ENCODE measurements around the gene CLEC11A. TPM values are rescaled to one million over a fixed set of nuclear protein-coding genes. Genes with fewer than 3 reads are reported as not detected.

CLEC11A gene
- polyA plus RNA-seq, 4 donors = 22.8 to 39.3 (median 25.6) TPM

GRCh38 chr19:50703915-50704796 is 19.0 kb upstream of the CLEC11A start:
- DNase-seq (ENCODE audit: low read depth in 4 of 4, low spot score in 3 of 4) = no peak

- no peak for DNase-seq (ENCODE audit: low read depth in 4 of 4, low spot score in 3 of 4)
Observed at GRCh38 chr19:50705422-50706019, 17.6 kb upstream of the CLEC11A start.

DNA sequence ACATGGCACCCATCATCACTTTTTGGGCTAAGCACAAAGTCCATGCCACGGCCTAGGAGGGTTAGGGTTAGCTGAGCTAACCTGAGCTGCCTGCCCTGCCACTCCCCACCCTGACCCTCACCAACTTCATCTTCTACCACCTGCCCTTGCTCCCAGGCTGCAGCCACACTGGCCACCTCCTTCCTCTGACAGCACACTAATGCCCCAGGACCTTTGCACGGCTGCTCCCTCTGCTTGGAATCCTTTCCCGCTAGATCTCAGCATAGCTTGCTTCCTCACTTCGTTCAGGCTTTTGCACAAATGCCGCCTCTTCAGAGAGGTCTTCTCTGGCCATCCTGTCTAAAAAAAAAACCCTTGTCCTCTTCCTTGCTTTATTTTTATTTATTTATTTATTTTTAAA is 16.8 kb upstream of the CLEC11A start:
- DNase-seq (ENCODE audit: low read depth in 4 of 4, low spot score in 3 of 4) = no peak

- no peak for DNase-seq (ENCODE audit: low read depth in 4 of 4, low spot score in 3 of 4)
Observed at GRCh38 chr19:50708179-50708879, 14.8 kb upstream of the CLEC11A start.

DNA sequence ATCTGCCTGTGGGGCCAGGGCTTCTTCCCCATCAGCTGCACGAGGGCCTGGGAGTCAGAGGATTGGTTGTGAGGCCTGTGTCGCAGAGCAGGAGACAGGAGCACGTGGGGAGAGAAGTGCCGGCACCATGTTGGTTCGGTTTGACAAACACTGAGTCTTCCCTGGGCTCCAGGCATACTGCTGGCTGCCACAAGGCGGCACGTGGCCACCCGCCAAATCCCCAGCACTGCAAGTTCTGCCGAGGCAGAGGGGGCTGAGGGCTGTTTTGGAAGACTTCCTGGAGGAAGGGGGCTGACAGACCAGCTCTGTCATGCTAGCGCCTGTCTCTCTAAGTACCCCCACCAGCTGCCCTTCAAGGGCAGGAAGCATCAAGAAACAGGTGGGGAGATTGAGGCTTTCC is 13.1 kb upstream of the CLEC11A start:
- DNase-seq (ENCODE audit: low read depth in 4 of 4, low spot score in 3 of 4) = no peak

- no peak for DNase-seq (ENCODE audit: low read depth in 4 of 4, low spot score in 3 of 4)
Observed at GRCh38 chr19:50710612-50711011, 12.6 kb upstream of the CLEC11A start.

DNA sequence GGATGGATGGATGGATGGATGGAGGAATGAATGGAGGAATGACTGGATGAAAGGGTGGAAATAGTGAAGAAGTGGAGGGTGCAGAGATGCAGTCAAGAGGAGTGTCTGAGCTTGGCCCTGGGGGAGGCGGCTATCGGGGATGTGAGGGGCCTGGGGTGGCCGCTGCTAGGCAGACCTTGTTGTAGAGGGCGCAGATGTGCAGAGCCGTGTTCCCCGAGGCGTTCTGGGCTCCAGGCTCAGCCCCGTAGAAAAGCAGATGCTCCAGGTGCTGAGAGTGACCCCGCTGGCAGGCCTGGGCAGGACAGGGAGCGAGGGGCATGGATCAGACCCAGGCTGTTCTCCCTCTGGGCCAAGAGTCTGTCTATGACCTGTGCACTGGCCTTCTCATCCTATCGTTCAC is 12.0 kb upstream of the CLEC11A start:
- DNase-seq (ENCODE audit: low read depth in 4 of 4, low spot score in 3 of 4) = no peak

DNA sequence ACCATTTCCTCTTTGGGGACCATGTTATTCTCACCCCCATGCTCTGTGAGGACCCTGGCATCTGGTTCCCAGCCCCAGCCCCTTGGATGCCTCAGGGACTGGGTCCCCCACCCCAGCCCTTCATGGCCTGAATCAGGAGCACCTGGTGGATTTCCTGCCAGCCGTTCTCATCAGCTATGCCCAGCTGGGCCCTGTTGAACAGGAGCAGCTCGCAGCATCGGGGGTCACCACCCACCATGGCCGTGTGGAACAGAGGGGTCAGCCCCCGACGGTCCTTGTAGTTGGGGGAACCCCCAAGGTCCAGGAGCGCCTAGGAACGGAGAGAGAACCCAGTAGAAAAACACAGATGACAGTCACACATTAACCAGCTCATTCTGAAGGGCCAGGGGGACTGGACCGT is 11.4 kb upstream of the CLEC11A start:
- DNase-seq (ENCODE audit: low read depth in 4 of 4, low spot score in 3 of 4) = no peak

DNA sequence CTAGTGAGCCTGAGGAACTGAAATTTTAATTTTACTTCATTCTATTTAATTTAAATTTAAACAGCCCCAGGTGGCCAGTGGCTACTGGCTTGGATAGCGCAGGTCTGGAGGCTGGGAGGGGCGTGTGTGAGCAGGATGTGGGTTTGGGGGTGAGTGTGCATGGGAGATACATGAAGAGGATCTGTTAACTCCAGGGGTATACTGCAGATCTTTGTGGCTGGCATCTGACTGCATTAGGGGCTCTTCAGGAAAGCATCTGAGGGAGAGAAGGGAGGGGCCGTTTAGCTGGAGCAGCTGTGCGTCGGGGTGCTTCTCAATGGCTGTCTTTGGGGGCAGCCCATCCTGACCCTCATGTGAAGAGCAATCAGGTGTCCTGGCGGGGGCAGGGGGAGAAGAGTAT is 10.3 kb upstream of the CLEC11A start:
- DNase-seq (ENCODE audit: low read depth in 4 of 4, low spot score in 3 of 4) = no peak

GRCh38 chr19:50713556-50714236 is 9.5 kb upstream of the CLEC11A start:
- DNase-seq (ENCODE audit: low read depth in 4 of 4, low spot score in 3 of 4) = no peak

DNA sequence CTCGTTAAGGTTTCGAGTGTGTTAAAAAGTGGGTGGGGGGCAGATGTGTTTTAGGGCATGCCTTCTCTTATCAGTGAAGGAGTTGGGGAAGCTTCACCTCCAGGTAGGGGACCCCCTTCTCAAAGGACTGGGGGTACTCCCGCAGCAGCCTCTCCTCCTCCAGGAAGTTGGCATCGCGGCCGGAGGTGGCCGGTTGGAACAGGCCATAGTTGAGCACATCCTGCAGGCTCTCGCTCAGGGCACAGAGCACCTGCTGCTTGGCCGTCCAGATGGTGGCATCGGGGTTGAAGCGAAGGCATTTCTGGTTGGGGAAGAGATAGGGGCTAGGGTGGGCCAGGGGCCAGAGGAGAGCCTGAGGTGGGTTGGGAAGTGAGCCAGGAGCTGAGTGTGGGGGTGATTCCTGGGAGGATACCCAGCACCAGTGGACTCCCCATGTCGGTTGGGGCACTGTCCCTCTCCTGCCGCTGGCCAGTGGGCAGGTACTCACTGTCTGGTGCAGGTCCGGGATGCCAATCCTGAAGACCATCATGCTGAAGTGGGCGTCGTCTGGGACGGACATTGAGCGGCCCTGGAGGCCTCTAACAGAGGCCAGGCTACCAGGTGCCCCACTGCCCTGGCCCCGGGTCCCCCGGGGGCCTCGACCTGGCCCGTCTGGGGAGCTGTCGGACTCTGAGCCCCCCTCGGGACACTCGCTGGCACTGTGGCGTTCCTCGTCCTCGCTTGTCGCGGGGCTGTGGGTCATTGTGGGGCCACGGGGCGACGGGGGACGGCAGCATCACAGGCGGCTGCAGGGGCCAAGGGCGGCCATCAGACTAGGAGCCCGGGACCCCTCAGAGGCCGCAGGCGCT is 6.8 kb upstream of the CLEC11A start:
- no peak for DNase-seq (ENCODE audit: low read depth in 4 of 4, low spot score in 3 of 4)

DNA sequence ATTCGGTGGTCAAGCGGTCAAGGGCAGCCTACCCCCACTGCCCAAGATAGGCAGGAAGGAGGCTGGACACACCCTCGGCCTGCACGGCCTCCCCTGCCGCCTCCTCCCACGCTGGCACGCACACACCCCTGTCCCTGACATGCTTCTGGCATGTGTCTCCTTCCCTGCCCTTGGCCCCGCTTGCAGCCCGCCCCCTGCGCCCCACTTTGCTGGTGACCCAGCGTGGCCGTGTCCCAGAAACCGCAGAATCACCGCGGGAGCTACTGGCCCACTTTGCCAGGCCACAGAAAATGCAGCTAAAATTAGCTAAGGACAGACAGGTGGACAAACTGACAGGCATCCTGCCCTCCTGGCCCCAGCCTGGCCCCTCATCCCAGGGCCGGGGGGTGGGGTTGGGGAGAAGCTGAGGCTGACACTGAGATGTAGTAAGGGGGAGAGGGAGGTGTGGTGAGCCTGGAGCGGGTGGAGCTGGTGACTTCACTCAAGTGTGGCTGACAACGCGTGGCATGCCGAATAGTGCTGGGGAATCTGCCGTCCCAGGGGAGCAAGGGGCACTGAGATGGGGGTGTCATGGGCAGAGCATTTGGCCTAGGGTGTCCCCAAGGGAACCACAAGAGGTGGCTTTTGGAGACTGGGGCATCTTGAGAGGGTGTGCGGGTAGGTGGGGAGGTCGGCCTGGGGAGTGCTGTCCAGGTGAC is 6.0 kb upstream of the CLEC11A start:
- no peak for DNase-seq (ENCODE audit: low read depth in 4 of 4, low spot score in 3 of 4)

DNA sequence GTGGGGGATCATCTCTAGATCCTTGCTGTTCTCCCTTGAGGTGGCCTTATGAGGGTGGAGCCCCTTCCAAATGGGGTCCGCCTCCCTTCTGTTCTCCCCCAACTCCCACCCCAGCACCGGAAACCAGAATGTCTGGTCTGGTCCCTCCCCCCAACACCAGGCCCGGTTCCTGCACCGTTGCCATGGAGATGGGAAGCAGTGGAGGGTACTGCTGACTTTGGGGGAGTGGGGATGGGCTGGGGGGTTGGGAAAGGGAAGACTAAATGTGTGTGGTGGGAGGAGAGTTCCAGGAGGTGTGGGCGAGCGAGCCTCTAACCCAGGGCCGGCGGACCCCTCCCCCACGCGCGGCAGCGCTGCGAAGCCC is 5.3 kb upstream of the CLEC11A start:
- DNase-seq (ENCODE audit: low read depth in 4 of 4, low spot score in 3 of 4) = no peak

DNA sequence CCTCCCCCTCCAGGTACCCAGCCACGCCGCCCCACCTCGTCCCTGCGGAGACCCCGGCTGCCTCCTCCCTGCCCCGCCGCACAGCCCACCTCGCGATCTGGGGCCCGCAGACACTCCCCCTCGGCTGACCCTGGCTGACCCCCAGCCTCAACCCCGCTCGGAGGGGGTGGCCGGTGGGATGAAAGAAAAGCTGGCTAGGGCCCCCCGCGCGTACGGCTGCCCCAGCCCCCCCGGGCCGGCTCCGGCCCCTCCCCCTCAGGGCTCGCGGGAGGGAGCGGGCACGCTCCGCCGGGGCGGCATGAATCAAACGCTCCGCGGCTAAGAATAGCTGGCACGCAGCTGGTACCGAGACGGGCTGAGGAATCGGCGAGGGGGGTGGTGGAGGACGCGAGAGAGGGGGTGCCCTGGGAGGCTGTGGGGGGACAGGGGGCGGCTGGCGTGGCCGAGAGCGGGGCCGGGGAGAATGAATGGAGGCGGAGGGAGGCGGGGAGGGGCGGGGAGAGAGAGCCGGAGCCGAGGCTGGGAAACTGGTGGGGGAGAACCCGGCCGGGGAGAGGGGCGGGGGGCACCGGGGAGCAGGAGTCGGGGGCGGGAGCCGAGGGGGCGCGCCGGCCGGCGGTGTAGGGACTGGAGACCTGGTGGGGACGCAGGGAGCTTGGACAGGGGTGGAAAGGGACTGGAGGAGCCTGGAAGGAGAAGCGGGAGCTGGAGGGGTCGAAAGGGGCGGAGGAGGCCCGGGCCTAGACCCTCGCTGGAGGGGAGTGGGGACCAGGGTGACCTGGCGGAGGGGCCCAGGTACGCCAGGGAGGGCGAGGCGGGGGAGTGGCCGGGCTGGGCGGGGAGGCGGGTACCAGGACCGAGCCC is 4.7 kb upstream of the CLEC11A start:
- no peak for DNase-seq (ENCODE audit: low read depth in 4 of 4, low spot score in 3 of 4)

DNA sequence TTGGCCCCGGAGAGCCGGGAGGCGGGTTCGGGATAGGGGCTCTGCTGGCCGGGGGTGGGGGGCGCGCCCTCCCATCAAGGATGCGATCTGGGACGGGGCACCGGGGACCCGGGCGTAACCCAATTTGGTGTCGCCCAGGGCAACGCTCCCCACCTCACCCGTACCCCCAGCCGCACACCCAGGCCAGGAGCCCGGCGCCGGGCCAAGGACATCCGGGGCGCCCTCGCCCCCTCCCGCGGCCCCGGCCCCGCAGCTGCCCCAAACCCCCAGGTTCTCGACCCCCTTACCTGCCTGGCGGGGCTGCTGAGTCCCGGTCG is 4.1 kb upstream of the CLEC11A start:
- DNase-seq (ENCODE audit: low read depth in 4 of 4, low spot score in 3 of 4) = no peak

- DNase-seq (ENCODE audit: low read depth in 4 of 4, low spot score in 3 of 4) = no peak
Observed at GRCh38 chr19:50719566-50719965, 3.6 kb upstream of the CLEC11A start, which contains the start of gene SHANK1. TSS of gene SHANK1 (minus strand) at chr19:50719802. CDS start at chr19:50716919, 2,883 bp downstream.

DNA sequence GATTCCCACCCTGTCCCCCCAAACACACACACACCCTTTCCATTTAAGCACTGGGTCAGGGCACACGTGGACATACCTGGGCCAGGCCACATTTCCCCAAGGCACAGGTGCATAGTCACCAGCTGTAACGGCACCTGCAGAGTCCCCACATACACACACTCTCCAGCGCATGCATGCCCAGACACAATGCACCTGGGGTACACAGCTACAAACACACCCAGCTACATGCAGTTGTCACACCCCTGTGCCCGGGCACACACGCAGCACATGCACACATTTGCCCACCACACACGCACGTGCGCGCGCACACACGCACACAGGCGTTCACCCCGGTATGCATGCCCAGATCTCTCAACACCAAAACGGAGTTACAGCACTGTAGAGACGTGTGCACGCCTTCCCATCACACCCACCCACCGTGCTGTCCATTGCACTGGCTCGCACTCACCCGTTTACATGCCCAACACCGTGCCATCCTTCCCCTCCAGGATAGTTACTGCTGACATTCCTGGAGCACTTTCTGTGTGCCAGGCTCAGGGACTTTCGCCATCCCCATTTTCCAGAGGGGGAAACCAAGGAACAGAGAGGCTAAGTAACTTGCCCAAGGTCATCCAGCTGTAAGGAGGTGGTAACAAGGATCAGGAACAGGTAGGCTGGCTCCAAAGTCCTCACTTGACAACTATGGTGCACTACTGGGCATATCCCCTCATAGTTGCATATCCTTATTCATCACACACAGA is 2.8 kb upstream of the CLEC11A start:
- DNase-seq (ENCODE audit: low read depth in 4 of 4, low spot score in 3 of 4) = no peak

- DNase-seq (ENCODE audit: low read depth in 4 of 4, low spot score in 3 of 4) = no peak
Observed at GRCh38 chr19:50720921-50721381, 2.2 kb upstream of the CLEC11A start.
